A673 (cell line): ENCODE measurements around the gene THADA. TPM values are rescaled to one million over a fixed set of nuclear protein-coding genes. Genes with fewer than 3 reads are reported as not detected.

Source experiments
- BruUV-seq: library from RNA; stranded (reverse); fragments of 400-500 nt; replicated peaks from 2 replicates; lab custom pipeline; 2021; lab: Mats Ljungman, UMichigan
- CTCF ChIA-PET: fragments of 300-600 bp; sonication (Branson Sonifier 250); formaldehyde crosslinking; loops from one replicate; lab custom pipeline; 2022; ENCODE audit warnings: antibody characterized with exemption; lab: Charles Lee
- POLR2A ChIA-PET: fragments of 300-600 bp; sonication (Branson Sonifier 250); formaldehyde crosslinking; loops from one replicate; lab custom pipeline; 2022; ENCODE audit warnings: antibody characterized with exemption; ENCODE audit not compliant: low non-redundant PET; lab: Charles Lee
- DNase-seq: peaks from one replicate; pipeline ENCODE4 v3.0.0-alpha.2; 2015; ENCODE audit warnings: low spot score
- H3K27ac ChIP-seq: fragments of 200-600 bp; sonication (generic); 2 replicates; pipeline ENCODE4 v1.5.1; 2016; ENCODE audit warnings: mixed run types, low read depth, mild to moderate bottlenecking, mixed read lengths, antibody characterized with exemption, low read length; ENCODE audit not compliant: poor library complexity, severe bottlenecking
- H3K27me3 ChIP-seq: fragments of 200-600 bp; sonication (generic); replicated peaks from 2 replicates; pipeline ENCODE4 v1.6.1; 2017; ENCODE audit warnings: mixed run types, low read depth, mild to moderate bottlenecking, mixed read lengths, antibody characterized with exemption, low read length; ENCODE audit not compliant: insufficient read depth, poor library complexity
- H3K36me3 ChIP-seq: fragments of 200-600 bp; sonication (generic); 2 replicates; pipeline ENCODE4 v1.6.1; 2016; ENCODE audit warnings: mixed run types, mild to moderate bottlenecking, mixed read lengths, antibody characterized with exemption, low read length; ENCODE audit not compliant: insufficient read depth, poor library complexity, severe bottlenecking
- H3K4me1 ChIP-seq: fragments of 200-600 bp; sonication (generic); 2 replicates; pipeline ENCODE4 v1.6.1; 2017; ENCODE audit warnings: mixed run types, mild to moderate bottlenecking, mixed read lengths, antibody characterized with exemption, low read length; ENCODE audit not compliant: insufficient read depth, poor library complexity, severe bottlenecking
- H3K4me3 ChIP-seq: fragments of 200-600 bp; sonication (generic); 2 replicates; pipeline ENCODE4 v1.5.1; 2016; ENCODE audit warnings: low read depth, mixed run types, mild to moderate bottlenecking, mixed read lengths, low read length; ENCODE audit not compliant: poor library complexity, severe bottlenecking
- H3K9me3 ChIP-seq: fragments of 200-600 bp; sonication (generic); 2 replicates; pipeline ENCODE4 v1.6.1; 2016; ENCODE audit warnings: mixed run types, low read depth, mild to moderate bottlenecking, mixed read lengths, antibody characterized with exemption, low read length; ENCODE audit not compliant: poor library complexity, severe bottlenecking
- CTCF ChIP-seq: fragments of 300-800, 200-600 bp; sonication (generic); conservative IDR thresholded peaks from 2 replicates; pipeline ENCODE4 v1.5.1; 2017; ENCODE audit warnings: low read depth, mild to moderate bottlenecking, antibody characterized with exemption, low read length, moderate library complexity, mixed read lengths
- EZH2 ChIP-seq: fragments of 200-600 bp; sonication (generic); IDR thresholded peaks from 2 replicates; pipeline ENCODE4 v1.6.1; 2017; ENCODE audit warnings: borderline replicate concordance, low read depth, mild to moderate bottlenecking, mixed read lengths, antibody characterized with exemption, low read length; ENCODE audit not compliant: poor library complexity, severe bottlenecking
- intact Hi-C: fragments of 100-400 bp; cut with micrococcal nuclease; formaldehyde crosslinking; loops from one replicate; pipeline ENCODE4 v1.10.0; 2022; ENCODE audit not compliant: unreplicated experiment
- total RNA-seq: library from RNA; stranded (reverse); gene quantifications from 2 replicates; pipeline ENCODE4 v1.2.3, GENCODE V29; 2021

The THADA gene
- total RNA-seq, 1 experiment from 2014 or later, result 39.7 TPM

GRCh38 chr2:43332653-43333052 is 263.2 kb downstream of the THADA start:
- Histone ChIP-seq H3K27me3 (no peaks in the 10 kb centered on the region), H3K4me1 (peaks cover 14% of the 10 kb centered on the region), H3K36me3 (no peaks in the 10 kb centered on the region), H3K4me3 (no peak overlapping the region), H3K27ac (no peak overlapping the region), H3K9me3 (no peaks in the 10 kb centered on the region)
- DNase-seq, result no peak
- no TSS peak for BruUV-seq
- intact Hi-C loops, result no loop called here
- CTCF ChIA-PET, result no interaction called here
- no peak for TF ChIP-seq CTCF
- no peak for TF ChIP-seq EZH2
- POLR2A ChIA-PET, result no interaction called here

GRCh38 chr2:43331422-43331821 is 264.4 kb downstream of the THADA start:
- no peaks in the 10 kb centered on the region for H3K36me3 ChIP-seq
- CTCF ChIA-PET, result no interaction called here
- H3K9me3 ChIP-seq, result no peaks in the 10 kb centered on the region
- no peak overlapping the region for H3K27ac ChIP-seq
- no peak for DNase-seq
- H3K4me1 ChIP-seq, result peaks cover 14% of the 10 kb centered on the region
- BruUV-seq, result no TSS peak
- no peak overlapping the region for H3K4me3 ChIP-seq
- H3K27me3 ChIP-seq, result no peaks in the 10 kb centered on the region
- intact Hi-C loops, result no loop called here
- no peak for TF ChIP-seq CTCF
- TF ChIP-seq EZH2, result no peak
- POLR2A ChIA-PET, result no interaction called here

GRCh38 chr2:43329637-43330036 is 266.2 kb downstream of the THADA start:
- no peaks in the 10 kb centered on the region for H3K27me3 ChIP-seq
- CTCF ChIA-PET, result no interaction called here
- TF ChIP-seq CTCF, result no peak
- no peak for TF ChIP-seq EZH2

More at GRCh38 chr2:43329637-43330036, 266.2 kb downstream of the THADA start:
- intact Hi-C loops, result no loop called here
- H3K27ac ChIP-seq, result no peak overlapping the region
- no peak for DNase-seq
- no TSS peak for BruUV-seq
- POLR2A ChIA-PET, result no interaction called here
- H3K9me3 ChIP-seq, result no peaks in the 10 kb centered on the region
- H3K4me1 ChIP-seq, result peaks cover 14% of the 10 kb centered on the region
- no peaks in the 10 kb centered on the region for H3K36me3 ChIP-seq
- H3K4me3 ChIP-seq, result no peak overlapping the region
